Fibroblast of mammary gland (primary cell): ENCODE measurements around the gene ERCC4.
A peak's percentile ranks its signal among the peaks of the same experiment; 100 is the strongest.

ENCODE experiments used
- DNase-seq: peaks from one replicate; pipeline ENCODE4 v3.0.0-alpha.2; 2010; ENCODE audit warnings: low read depth
- H3K4me3 ChIP-seq: 2 replicates; pipeline ENCODE4 v1.5.1; 2011; ENCODE audit warnings: low read depth, mild to moderate bottlenecking, low read length, moderate library complexity; ENCODE audit not compliant: control insufficient read depth
- TF ChIP-seq, protein P1 (sequence below): conservative IDR thresholded peaks from 2 replicates; pipeline ENCODE4 v1.5.1; 2011; ENCODE audit warnings: low read depth, low read length, inconsistent platforms; ENCODE audit not compliant: control insufficient read depth, insufficient read depth

ERCC4 gene

DNA sequence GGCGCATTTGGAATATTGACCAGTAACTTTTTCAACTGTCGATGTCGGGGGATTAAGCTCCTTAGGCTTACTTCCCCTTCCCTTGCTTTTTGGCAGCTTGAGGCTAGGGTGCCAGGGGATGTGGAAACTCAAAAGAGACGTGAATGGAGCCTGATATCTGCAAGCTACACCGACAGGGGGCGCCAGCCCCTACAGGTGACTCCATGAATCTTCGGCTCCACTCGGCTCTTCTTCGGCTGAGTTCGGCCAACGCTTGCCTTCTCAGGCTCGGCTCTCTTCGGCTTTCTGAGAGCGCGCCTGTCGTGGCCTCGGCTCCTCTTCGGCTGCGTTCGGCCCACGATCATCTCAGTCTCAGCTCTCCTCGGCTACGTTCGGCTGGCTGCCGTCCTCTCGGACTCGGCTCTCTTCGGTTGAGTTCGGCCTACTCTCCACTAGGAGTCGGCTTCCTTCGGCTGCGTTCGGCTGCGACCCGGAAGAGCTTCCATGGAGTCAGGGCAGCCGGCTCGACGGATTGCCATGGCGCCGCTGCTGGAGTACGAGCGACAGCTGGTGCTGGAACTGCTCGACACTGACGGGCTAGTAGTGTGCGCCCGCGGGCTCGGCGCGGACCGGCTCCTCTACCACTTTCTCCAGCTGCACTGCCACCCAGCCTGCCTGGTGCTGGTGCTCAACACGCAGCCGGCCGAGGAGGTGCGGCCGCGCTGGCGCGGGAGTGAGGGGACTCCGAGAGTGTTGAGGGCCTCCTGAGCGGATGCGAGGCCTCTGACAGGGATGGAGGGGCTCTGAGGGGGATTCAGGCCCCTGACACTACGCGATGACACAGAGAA, at the start of gene ERCC4:
TSS of gene ERCC4 (plus strand) at position 472 of the 827 bp plus-strand sequence. CDS start at position 484, 12 bp downstream.
- H3K4me3 ChIP-seq: peak within 1 kb of the TSS; percentile 94
- peak; percentile 99 for DNase-seq
- TF ChIP-seq, protein P1, sequence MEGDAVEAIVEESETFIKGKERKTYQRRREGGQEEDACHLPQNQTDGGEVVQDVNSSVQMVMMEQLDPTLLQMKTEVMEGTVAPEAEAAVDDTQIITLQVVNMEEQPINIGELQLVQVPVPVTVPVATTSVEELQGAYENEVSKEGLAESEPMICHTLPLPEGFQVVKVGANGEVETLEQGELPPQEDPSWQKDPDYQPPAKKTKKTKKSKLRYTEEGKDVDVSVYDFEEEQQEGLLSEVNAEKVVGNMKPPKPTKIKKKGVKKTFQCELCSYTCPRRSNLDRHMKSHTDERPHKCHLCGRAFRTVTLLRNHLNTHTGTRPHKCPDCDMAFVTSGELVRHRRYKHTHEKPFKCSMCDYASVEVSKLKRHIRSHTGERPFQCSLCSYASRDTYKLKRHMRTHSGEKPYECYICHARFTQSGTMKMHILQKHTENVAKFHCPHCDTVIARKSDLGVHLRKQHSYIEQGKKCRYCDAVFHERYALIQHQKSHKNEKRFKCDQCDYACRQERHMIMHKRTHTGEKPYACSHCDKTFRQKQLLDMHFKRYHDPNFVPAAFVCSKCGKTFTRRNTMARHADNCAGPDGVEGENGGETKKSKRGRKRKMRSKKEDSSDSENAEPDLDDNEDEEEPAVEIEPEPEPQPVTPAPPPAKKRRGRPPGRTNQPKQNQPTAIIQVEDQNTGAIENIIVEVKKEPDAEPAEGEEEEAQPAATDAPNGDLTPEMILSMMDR: peak; percentile 97

DNA sequence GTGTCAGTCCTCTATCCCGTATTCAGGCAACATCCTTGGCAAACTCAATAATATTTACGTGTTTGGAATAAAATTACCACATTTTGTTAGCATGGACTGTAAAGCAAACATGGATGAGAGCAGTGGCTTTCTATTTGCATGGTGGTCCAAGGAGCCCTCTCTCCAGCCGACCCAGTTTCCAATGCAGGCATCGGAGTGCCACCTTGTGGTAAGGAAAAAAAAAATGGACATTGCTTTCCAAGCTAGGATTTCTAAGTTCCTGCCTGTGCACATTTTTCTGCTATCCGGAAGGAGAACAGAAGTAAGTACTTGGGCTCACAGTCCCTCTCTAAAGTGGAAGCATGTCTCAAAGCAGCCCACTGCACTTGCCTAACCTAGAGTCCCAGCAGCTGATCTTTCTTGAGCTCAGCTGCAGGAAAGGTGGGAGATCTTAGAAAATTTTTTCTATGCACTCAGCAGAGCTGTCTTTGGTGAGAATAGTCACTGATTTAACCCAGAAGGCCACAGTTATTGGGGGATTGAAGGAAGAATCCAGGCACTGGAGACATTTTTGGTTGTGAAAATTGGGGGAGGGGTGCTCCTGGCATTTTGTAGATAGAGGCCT, 46.0 kb upstream of the ERCC4 start:
- TF ChIP-seq, protein P1: peak; percentile 40
- peak; percentile 17 for DNase-seq
- no peak overlapping the region for H3K4me3 ChIP-seq

DNA sequence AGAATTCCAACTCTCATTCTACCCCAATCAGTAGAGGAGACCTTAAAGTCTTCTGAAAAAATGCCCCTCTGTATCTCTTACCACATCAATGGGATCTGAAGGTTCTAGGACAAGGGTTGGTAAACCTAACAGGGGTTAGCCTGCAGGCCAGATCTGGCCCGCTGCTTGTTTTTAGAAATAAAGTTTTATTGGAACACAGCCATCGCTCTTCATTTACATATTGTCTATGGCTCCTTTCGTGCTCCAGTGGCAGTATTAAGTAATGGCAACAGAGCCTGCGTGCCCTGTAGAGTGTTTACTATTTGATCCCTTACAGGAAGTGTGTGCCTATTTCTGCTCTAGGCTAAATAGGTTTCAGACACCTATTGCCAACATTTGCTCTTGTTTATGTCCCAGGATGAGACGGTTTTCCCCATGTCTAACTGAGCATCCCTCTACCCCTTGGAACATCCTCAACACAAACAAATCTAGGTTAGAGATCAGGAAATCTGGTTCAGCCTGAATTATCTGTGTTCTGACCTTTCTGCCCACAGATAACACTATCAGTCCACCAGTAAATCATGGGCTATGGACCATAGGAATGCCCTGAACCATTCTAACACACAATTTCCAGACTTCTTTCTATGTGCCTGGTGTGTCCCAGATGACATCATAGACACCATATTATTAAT, 44.2 kb upstream of the ERCC4 start:
- TF ChIP-seq, protein P1: no peak

DNA sequence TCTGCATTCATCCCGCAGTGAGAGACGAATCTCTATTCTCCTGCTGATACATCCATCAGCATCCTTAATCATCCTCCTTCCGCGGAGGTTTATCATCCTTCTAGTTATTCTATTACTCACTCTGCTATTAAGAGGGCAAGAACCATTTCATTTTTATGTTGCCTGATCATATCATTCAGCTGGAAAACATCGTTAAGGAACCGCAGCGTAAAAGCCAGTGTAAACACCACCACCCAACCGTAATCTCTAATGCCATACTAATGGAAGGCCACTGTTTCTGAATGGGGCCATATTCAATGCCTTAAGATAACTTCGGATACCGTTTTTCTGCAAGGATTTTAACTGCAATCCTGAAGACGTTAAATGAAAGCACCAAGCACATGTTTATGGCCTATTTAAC, 36.7 kb upstream of the ERCC4 start:
- TF ChIP-seq, protein P1: no peak
- H3K4me3 ChIP-seq: no peak overlapping the region

More for the DNA sequence above, 44.2 kb upstream of the ERCC4 start:
- no peak overlapping the region for H3K4me3 ChIP-seq
- DNase-seq: no peak

DNA sequence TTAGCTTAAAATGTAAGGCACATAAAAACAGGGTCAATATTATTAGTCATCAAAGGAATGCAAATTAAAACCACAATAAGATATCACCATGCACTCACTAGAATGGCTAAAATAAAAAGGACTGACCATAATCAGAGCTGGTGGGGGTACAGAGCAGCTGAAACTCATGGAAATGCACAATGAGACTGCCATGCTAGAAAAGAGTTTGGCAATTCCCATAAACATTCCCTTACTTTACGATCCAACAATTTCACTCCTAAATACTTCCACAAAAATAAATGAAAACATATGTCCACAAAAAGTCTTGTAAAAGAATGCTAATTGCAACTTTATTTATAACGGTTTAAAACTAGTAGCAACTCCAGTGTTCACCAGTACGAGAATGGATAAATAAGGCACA, 36.1 kb upstream of the ERCC4 start:
- no peak overlapping the region for H3K4me3 ChIP-seq
- TF ChIP-seq, protein P1: no peak
- no peak for DNase-seq

More for the DNA sequence above, 36.7 kb upstream of the ERCC4 start:
- DNase-seq: no peak

DNA sequence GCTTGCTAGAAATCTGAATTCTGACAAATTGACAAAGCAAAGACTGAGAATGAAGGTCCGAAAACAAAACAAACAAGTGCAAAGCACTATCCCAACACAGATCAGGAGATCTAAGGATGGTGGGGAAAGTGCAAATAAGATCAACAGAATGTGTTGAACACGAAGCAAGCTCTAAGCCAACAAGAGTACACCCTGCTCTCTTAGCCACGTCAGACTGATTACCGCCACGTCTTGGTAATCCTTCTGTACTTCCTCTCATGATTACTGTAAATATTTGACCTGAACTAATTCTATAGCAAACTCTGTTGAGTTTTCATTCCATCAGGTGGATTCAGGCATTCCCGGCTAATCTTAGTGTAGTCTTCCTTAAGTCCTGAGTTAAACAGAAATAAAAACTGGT, 34.3 kb upstream of the ERCC4 start:
- H3K4me3 ChIP-seq: no peak overlapping the region
- DNase-seq: no peak
- TF ChIP-seq, protein P1: no peak
